GM19351 (cell line): Measurements from ENCODE around the gene GTF2H3.

ENCODE experiments used
- ATAC-seq: cut with Tn5 transposase; IDR thresholded peaks from one replicate; pipeline ENCODE4 v1.9.1; 2021; ENCODE audit warnings: mild to moderate bottlenecking, moderate library complexity; ENCODE audit not compliant: unreplicated experiment

The GTF2H3 gene

DNA sequence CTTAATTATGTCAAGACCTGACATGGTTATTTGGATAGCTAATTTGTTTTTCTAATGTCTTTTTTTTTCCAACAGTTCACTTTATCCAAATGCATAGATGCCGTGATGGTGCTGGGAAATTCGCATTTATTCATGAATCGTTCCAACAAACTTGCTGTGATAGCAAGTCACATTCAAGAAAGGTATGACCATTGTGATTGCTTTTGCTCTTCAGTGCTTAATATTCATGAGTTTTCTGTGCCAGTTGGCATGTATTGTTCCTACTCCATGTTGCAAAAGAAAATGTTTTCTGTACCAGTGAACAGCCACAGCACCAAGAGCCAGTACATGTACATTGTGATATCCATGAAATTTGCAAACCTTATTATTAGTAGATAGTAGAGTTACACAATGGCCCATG, 11.8 kb downstream of the GTF2H3 start:
- no peak for ATAC-seq

DNA sequence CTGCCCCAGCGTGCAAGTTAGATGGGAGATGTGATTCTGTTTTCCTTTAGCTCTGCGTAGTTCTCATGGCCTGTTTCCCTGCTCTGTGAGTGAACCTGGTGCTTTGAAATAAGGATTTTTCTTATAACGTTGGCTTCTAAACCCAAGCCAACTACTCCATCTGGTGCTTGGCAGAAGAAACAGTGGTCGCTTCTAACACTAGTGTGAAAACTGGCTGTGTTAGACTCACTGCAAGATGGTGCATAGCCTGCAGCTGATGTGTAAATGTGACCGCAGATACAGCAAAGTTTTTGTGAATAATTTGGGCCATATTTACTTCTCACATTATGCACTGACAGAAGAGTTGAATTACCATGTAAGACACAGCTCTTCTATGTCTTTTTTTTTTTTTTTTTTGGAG, 12.2 kb downstream of the GTF2H3 start:
- no peak for ATAC-seq

DNA sequence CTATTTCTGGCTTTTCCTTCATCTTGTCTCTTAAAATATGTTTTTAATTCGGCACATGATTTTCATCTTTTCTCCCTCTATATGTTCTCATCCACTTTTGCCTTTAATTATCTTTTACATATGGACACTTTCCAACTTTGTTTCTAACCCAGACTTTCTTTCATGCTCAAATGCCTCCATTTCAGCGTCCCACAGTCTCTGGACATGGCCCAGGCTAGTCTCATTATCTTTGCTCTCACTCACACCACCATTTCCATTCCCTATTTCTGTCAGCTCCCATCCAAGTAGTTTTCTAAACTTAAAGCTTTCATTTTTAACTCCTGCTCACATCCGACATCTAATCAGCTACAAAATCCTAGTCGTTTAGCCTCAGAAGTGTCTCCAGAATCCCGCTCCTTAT, 14.8 kb downstream of the GTF2H3 start:
- no peak for ATAC-seq

DNA sequence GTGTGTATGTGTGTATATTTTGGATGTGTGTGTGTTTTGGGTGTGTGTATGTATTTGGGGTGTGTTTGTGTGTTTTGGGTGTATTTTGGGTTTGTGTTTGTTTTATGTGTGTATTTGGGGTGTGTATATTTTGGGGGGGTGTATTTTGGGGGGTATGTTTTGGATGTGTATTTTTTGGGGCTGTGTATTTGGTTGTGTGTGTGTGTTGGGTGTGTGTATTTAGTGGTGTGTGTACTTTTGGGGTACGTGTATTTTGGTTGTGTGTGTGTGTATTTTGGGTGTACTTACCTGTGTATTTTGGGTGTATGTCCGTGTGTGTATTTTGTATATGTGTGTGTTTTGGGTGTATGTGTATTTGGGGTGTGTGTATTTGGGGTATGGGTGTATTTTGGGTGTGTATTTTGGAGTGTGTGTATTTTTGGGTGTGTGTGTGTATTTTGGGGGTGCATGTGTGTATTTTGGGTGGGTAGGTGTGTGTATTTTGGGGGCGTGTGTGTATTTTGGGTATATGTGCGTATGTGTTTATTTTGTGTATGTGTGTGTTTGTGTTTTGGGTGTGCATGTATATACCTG, 20.6 kb downstream of the GTF2H3 start:
- ATAC-seq = no peak

DNA sequence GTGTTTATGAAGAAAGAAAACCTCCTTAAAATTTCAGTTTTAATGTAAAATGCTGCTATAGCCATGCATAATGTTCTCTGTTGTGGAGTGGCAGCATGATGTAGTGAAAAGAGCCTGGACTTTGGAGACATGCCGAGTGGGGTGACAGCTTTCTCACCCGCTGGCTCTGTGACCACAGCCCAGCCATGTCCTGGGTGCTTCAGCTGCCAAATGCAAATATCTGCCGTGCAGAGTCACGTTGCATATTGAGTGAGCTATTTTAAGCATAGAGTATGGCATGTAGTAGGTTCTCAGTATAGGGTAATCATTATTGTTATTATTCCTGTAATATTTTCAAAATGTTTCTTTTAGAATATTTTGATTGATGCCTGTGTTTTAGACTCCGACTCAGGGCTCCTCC, 21.8 kb downstream of the GTF2H3 start:
- peak; percentile 86 for ATAC-seq

DNA sequence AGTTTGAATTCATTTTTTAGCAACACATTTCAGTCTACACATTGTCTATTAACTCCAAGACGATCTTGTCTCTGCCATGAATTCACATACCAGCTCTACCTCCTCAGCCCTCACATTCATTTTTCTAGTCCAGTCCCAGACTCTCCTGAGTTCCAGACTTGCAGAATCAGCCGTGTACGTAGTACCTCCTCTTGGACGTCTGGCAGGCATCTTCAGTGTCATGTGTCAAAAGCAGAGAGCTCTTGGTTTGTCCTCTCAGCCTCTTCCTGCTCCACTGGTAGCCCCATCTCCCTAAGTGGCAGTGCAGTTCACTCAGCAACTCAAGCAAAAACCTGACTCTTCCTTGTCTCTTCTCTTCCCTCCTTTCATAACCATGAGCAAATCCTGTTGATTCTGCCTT, 22.8 kb downstream of the GTF2H3 start:
- no peak for ATAC-seq

DNA sequence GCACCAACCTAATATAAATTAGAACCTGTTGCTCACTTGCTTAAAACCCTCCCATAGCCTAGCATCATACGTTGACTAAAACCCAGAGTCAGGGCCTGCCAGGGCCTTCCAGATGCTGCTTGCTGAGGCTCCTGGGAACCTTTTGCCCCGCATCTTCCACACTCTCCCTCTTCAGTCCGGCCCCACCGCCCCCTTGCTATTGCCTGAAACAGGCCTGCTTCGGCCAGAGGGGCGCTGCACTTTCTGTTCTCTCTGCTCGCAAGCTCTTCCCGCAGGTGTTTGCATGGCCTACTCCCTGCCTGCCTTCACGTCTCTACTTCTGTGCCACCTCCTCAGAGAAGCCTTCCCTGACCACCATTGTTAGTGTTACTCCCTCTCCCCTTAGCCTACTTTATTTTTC, 23.6 kb downstream of the GTF2H3 start:
- ATAC-seq = no peak

DNA sequence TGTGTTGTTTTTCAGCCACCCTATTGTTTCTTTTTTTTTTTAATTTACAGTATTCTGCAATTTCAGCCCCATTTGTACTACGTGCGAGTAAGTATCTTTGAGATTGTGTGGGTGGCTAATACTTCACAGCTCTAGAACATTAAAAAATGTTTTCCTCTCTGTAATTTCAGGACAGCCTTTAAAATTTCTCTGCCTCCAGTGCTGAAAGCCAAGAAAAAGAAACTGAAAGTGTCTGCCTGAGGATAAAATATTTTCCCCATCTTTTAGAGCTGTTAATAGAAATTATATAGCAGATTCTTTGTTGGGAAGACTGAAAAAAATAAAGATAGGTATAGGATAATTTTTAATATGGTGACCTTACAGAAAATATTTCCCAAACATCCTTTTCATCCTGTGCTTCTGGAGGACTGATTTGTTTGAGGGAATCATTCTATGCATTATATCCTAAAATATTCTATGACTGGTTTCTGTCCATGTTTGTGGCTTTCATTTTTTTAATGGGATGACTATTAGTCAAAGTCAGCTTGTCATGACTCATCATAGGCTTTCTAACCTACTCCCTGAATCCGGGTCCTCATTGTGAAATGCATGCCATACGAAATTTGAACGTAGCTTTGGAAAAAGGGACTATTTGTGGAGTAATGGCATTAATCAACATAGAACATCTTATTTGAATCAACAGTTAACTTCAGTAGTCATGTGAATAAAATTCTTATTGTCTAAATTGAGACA, 26.5 kb downstream of the GTF2H3 start:
- no peak for ATAC-seq

DNA sequence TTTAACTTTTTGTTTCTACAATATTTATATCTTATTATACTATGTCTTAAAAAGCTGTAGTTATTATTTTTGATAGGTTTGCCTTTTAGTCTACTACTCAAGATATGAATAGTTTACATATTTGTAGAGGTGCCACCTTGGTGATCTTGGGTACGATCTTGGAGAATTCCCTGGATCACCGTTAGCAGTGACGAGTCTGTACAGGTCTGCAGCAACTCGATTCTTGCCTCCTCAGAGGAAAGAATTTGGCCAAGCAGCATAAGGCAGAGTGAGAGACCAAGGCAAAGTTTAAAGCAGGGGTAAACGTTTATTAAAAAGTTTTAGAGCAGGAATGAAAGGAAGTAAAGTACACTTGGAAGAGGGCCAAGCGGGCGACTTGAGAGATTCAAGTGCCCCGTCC, 34.1 kb downstream of the GTF2H3 start:
- no peak for ATAC-seq

DNA sequence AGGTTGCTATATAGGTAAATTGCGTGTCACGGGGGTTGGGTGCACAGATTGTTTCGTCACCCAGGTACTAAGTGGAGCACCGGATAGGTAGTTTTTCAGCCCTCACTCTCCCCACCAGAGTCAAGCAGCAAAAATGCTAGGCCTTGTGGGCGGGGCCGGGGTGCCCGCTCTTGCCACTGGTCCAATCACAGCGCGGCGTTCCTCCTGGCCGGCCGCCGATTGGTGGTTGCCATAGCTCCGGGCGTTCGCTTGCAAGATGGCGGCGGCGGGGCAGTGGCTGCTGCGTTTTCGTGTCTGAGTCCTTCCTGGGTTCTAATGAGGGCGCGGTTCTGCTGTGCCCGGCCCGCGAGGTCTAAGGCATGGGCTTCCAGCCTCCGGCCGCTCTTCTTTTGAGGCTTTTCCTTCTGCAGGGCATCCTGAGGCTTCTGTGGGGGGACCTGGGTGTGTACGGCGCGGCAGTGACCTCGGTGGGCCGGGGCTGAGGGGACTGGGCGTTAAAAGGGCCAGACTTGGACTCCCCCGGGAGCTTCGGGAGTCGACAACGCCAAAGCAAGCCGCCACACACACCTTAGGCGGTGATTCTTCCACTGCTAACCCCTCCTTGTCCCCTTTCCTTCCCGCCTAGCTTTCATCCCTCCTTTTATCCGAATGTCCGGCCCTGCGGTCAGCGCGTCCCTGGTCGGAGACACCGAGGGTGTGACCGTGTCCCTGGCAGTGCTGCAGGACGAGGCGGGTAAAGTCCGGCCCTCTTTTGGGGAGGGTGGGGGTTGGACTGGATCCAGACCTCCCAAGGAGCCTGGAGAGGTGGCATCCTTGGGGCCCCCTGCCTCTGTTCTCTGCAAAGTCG, 37.5 kb downstream of the GTF2H3 start, which contains the start of gene TCTN2:
Gene TCTN2 (plus strand): TSS at position 232 of the 847 bp plus-strand sequence. CDS start 128 bp downstream, at position 360.
- peak; percentile 100 for ATAC-seq

DNA sequence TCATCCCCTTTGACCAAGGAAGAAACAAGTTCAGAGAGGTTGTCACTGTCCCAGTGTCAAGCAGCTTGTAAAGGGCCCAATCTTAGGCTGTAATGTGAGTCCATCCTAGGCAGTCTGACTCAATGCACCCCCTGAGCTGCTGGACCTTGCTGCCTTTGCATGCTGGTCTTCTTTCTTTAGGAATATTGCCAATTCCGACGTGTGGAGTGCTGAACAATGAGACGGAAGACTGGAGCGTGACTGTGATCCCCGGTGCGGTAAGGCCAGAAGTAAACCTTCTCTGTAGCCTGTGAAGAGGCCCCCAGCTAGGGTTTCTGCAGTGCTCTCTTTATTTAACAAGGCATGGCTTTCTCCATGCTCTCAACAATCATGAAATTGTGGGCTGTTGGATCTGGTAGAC, 38.2 kb downstream of the GTF2H3 start:
- no peak for ATAC-seq

DNA sequence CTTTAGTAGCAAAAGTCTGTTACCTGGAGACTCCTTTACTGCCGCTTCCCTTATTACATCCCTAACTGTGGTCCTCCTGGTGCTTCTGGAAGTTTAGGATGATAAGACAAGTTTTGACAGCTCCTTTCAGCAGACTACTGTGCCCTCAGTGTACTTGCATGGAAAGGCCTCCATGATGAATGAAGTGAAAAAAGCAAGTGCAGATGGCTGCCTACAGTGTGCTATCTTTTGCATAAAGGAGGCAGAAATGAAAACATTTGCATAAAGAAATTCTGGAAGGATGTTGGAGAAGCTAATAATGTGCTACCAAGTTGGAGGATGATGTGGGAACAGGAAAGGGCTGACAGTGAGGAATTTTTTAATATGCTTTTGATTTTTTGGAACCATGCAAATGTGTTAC, 41.8 kb downstream of the GTF2H3 start:
- ATAC-seq = no peak

DNA sequence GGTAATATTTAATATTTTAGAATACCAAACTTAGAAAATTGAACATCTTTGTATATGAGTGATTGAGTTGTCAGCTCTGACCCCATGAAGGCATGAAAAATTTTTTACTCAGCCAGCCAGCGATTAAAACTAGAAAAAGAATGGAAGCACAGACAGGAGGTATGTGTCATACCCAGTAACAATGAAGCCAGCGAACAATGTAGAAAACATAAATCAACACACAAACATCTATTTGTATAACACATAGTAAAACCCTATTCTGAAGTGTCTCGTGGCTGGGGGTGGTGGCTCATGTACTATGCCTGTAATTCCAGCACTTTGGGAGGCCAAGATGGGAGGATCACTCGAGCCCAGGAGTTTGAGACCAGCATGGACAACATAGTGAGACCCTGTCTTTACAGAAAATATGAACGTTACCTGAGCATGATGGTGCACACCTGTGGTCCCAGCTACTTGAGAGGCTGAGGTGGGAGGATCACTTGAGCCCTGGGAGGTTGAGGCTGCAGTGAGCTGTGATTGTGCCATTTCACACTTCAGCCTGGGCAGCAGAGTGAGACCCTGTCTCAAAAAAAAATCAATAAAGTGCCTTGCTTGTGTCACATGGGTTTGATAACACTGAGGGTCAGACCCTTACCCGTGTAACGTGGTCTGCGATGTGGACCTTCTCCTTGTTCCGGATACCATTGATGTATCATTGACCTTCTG, 43.1 kb downstream of the GTF2H3 start:
- ATAC-seq = no peak

DNA sequence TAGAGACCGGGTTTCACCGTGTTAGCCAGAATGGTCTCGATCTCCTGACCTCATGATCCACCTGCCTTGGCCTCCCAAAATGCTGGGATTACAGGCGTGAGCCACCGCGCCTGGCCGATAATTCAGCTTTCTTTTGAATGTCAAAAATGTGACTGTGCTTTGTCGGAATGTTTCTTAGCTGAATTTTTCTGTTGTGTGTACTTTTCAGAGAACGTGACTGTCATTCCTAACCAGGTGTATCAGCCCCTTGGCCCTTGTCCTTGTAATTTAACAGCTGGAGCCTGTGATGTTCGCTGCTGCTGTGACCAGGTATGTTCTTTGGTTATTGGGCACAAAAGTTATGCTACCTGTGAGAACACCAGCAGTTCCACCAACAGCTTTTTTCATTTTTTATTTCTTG, 45.4 kb downstream of the GTF2H3 start:
- no peak for ATAC-seq

DNA sequence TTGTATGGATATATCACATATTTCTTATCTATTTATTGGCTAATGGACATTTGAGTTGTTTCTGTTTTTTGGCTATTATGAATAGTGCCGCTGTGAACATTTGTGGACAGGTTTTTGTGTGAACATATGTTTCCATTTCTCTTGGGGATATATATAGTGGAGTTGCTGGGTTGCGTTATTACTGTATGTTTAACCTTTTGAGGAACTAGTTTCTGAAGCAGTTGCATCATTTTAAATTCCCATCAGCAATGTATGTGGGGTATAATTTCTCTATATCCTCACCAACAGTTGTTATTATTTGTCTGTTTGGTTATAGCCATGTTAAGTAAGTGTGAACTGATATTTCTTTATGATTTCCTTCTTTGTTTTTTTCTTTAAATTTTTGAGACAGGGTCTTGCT, 48.0 kb downstream of the GTF2H3 start:
- peak; percentile 62 for ATAC-seq

DNA sequence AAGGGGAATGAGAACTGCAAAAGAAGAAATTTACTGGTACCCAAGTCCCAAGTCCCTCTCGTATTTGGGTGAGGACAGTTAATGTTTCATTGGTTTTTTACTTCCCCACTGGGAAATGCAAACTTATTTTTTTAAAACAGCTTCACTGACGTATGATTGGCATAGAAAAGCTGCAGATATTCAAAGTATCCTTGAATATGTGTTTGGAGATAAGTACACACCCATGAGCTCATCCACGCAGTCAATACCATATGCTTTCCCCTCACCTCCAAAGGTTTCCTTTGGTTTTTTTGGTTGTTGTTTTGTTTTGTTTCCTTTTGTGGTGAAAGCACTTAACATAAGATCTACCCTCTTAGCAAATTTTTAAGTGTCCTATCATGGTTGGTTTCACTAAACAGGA, 50.3 kb downstream of the GTF2H3 start:
- ATAC-seq = no peak

DNA sequence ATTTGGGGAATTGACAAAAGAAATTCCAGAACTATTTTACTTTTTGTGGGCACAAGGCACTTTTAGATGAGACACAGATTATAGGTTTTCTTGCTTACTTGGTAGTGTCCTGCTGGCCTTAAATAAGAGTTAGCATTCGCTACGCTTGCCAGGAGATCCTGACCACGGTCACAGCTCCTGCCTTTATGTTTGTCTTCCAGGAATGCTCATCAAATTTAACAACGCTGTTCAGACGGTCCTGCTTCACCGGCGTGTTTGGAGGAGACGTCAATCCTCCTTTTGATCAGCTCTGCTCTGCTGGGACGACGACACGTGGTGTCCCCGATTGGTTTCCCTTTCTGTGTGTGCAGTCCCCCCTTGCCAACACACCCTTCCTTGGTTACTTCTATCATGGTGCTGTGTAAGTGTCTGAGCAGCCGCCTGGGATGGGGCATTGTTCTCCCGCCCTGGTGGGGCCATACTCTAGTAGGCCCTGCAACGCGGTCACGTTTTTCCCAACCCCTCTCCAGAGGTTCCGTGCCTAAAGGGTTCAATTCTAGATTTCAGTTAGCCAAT, 53.1 kb downstream of the GTF2H3 start:
- ATAC-seq = no peak

DNA sequence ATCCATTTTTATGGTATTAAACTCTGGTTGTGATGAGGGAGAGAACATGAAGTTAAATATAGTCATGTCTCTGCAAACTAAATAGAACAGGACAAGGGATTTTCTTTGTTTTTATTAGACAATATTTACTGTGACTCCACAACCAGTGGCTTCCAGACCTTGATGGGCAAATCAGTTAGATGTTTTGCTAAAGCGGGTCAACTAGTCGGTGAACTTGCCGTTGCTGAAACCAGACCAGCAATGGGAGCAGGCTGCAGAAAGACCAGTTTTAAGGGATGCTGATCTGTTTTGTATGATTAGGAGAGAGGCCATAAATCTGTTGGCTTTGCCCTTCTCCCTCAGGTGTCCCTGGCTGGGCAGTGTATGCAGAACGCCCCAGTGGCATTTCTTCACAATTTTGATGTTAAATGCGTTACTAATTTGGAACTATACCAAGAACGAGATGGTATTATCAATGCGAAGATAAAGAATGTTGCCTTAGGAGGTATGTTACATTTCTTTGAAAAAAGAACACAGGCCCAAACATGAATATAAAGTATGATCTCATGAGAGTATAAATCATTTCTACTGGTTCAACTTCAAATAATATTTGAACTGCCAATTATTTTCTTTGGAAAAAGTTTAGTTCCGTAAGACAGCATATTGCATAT, 56.7 kb downstream of the GTF2H3 start:
- no peak for ATAC-seq

DNA sequence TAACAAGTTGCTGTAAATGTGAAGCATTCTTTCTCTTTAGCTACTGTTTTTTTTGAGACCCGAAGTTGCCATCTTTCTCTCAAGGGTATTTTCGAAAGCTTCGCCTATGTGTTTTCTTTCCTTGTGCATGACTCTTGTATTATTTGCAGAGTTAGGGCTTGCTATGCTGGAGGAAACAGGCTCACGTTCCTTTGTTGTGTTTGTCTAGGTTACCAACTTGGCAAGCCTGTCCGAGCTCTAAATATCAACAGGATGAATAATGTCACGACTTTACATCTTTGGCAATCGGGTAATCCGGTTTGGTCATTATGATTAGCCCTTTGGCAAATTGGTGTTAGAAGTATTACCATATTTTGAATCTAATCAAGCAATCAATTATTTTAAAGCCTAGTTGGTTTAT, 62.6 kb downstream of the GTF2H3 start:
- ATAC-seq = no peak

DNA sequence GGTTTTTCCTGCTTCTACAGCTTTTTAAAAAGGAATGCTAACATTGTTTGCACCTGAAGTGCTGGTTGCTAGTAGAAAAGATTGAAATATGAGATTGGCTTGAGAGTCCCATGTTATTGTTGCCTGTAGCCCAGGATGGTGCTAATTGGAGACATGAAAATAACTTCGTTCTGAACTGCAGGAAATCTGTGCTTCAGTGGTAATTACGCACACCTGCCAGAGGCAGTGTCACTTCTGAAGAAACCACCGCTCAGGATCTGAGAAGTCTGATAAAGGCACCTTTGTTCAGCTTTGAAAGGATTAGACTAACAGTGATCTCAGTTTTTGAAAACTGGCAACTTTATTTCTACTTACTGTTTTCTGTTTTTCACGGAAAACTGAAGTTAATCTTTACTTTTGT, 63.0 kb downstream of the GTF2H3 start:
- no peak for ATAC-seq

DNA sequence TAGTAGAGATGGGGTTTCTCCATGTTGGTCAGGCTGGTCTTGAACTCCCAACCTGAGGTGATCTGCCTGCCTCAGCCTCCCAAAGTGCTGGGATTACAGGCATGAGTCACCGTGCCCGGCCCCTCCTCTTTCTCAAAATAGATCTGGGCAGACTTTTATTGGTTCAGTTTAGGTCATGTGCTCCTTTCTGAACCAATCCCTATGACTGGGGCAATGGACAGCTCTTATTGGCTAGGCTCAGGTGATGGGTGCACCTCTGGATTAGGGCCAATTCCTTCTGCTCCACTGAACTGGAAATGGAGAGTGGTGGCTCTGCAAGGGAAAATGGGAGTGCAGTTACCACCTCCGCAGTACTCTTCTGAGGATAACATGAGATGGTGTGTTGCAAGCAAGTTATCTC, 72.3 kb downstream of the GTF2H3 start:
- no peak for ATAC-seq
